ENCODE measurements around the gene LEF1. TPM values are rescaled to one million over a fixed set of nuclear protein-coding genes. Genes with fewer than 3 reads are reported as not detected.

The LEF1 gene
- total RNA-seq, 2 experiments from 2014 or later: 281 to 309 TPM

DNA sequence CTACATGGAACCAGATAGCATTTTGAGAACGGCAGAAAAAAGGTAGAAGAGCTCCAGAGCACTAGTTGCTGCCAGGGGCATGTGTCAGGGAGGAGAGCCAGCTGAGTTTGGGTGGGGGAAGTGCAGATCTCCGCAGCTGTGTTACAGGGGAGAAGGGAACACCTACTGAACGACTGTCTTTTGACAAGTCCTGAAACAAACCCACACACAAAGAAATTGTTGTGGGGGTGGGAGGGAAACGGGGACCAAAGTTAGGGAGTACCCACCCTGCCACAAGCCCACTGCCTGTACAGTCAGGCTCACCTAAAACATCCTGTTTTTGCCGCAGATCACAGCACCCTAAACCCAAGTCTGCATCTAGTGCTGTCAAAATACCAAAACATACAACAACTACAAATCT, 55.5 kb downstream of the LEF1 start:
- Mint-ChIP-seq H3K27me3 (no peaks in the 10 kb centered on the region), H3K9me3 (no peaks in the 10 kb centered on the region), H3K4me3 (peak overlapping the region; percentile 72), H3K27ac (peak overlapping the region; percentile 96), H3K4me1 (peaks cover 90% of the 10 kb centered on the region), H3K36me3 (peaks cover 44% of the 10 kb centered on the region)
- peak; percentile 53 for ATAC-seq (ENCODE audit: low read depth)
- POLR2A ChIA-PET: interaction anchor here (0.6 to 7.5 kb wide), 15 partner anchors 9 to 83 kb away, joined by 3 to 73 read pairs (median 4); partner anchors contain the start of gene LEF1
- peak; percentile 57 for DNase-seq

DNA sequence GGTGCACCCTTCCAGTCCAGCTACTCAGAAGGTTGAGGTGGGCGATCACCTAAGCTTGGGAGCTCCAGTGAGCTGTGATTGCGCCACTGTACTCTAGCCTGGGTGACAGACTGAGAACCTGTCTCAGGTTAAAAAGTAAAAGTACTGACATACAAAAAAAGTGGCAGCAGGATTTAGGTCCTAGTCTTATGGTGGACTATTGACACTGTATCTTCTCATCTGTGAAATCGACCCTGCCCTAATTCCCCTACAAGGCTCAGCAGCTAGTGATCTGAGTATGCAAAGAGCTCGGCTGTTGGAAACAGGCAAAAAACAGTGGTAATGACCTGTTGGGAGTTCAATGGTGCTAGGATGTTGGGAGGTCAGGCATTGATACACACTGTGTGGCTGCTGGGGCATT, 57.0 kb downstream of the LEF1 start:
- H3K9me3 Mint-ChIP-seq: no peaks in the 10 kb centered on the region
- peaks cover 89% of the 10 kb centered on the region for H3K4me1 Mint-ChIP-seq
- POLR2A ChIA-PET: interaction anchor here (1.7 to 7.5 kb wide), 3 partner anchors 27 to 61 kb away, joined by 7 to 73 read pairs (median 7); partner anchors contain the start of gene LEF1
- no peak for DNase-seq
- H3K27me3 Mint-ChIP-seq: no peaks in the 10 kb centered on the region
- H3K27ac Mint-ChIP-seq: peak overlapping the region; percentile 96
- peak overlapping the region; percentile 52 for H3K4me3 Mint-ChIP-seq
- peaks cover 41% of the 10 kb centered on the region for H3K36me3 Mint-ChIP-seq
- no peak for ATAC-seq (ENCODE audit: low read depth)

DNA sequence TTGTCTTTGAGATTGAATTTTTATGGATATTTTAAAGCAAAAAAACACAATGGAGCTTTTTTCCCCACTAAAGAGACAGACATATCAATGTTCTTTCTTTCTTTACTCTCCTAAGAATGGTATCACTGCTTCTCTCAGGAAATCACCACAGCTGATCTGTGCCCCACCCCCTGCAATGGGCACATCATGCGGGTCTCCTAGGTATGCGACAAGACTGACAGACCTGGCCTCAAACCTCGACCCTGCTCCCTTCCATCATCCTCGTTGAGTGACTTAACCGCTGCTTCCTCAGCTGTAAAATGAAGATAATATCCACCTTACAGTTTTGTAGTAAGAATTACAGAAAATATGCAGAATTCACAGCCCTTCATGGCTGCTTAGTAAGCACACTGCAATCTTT, 58.3 kb downstream of the LEF1 start:
- no peaks in the 10 kb centered on the region for H3K27me3 Mint-ChIP-seq
- peak overlapping the region; percentile 96 for H3K27ac Mint-ChIP-seq
- H3K4me1 Mint-ChIP-seq: peaks cover 89% of the 10 kb centered on the region
- peaks cover 47% of the 10 kb centered on the region for H3K36me3 Mint-ChIP-seq
- no peak for ATAC-seq (ENCODE audit: low read depth)
- H3K9me3 Mint-ChIP-seq: no peaks in the 10 kb centered on the region
- no peak for DNase-seq
- H3K4me3 Mint-ChIP-seq: peak overlapping the region; percentile 81
- POLR2A ChIA-PET: interaction anchor here (1.1 to 1.3 kb wide), 3 partner anchors 21 to 31 kb away, joined by 3 to 4 read pairs (median 3); no protein-coding TSS in a partner anchor

DNA sequence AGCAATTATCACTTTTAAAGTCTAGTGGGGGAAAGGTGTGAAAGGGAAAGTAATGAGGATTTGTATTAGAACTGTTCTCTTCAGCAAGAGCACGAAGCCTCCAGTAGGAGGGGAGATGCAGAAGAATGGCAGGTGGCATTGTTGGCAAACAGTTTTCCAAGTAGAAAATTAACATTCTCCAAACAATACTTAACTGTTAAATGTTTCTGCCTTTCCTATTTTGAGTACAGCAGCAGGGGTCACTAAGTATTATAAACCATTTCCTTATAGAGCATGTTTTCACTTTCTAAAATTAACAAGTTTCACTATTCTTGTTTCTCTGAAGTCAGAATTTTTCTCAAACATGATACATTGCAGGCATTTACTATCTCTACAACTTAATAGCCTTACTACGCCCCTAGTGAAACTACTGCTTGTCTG, 58.7 kb downstream of the LEF1 start:
- Mint-ChIP-seq H3K27me3 (no peaks in the 10 kb centered on the region), H3K36me3 (peaks cover 45% of the 10 kb centered on the region), H3K27ac (peak overlapping the region; percentile 96), H3K4me3 (peak overlapping the region; percentile 81), H3K4me1 (peaks cover 84% of the 10 kb centered on the region), H3K9me3 (no peaks in the 10 kb centered on the region)
- POLR2A ChIA-PET: interaction anchor here (1.1 to 1.3 kb wide), 3 partner anchors 20 to 31 kb away, joined by 3 to 4 read pairs (median 3); no protein-coding TSS in a partner anchor
- DNase-seq: no peak
- no peak for ATAC-seq (ENCODE audit: low read depth)

DNA sequence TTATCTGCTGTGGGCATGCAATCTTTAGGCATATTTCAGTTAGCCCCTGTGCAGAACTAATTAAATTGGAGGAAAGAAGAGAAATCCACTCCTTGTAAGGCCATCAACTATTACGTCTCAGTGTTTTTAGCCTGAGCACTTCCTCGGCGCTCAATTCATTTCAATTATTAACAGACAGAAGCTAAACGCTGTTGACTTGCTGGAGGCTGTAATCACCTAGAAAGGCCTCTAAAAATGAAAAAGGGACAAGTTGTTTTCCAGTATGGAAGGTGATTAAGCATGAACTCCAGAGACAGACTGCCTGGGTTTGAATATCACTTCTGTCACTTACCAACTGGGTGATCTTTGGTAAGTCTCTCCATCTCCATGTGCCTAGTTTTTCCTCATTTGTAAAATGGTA, 59.6 kb downstream of the LEF1 start:
- Mint-ChIP-seq H3K9me3 (no peaks in the 10 kb centered on the region), H3K27ac (peak overlapping the region; percentile 96), H3K27me3 (no peaks in the 10 kb centered on the region), H3K4me3 (peak overlapping the region; percentile 81), H3K36me3 (peaks cover 49% of the 10 kb centered on the region), H3K4me1 (peaks cover 79% of the 10 kb centered on the region)
- ATAC-seq (ENCODE audit: low read depth) (no peak), DNase-seq (no peak)
- POLR2A ChIA-PET: interaction anchor here (0.5 to 3.3 kb wide), 12 partner anchors 9 to 78 kb away, joined by 3 to 30 read pairs (median 8); partner anchors contain the start of gene LEF1

DNA sequence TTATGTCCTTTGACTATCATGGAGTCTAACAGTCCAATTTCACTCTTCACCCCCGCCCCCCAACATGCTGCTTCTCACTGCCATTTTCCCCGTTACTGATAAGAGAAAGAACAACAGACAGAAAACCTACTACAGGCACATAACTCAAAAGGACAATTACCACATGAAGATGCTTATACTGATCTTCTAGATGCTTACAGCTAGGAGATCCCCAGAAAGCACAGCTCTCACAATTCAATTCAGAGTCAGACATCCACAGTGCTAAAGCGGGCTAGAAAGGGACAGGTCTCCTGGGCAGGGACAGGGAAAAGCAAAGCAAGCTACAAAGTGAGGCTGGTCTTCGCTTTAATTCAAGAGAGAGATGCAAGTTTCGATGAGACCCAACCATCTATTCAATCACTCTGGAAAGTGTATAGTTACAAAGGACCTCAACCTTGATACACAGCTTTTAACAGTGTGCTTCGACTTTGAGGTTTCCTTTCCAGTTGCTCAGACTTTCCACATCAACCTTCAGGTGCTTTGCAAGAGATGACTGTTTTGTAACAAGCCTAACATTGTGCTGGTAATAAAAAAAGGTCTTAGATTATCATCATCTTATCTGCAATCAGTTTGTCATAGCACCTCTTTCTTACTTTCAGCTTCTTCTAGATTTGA, 60.9 kb downstream of the LEF1 start:
- POLR2A ChIA-PET: interaction anchor here (0.6 to 3.3 kb wide), 24 partner anchors 8 to 77 kb away, joined by 3 to 30 read pairs (median 7); partner anchors contain the start of gene LEF1
- peak overlapping the region; percentile 96 for H3K27ac Mint-ChIP-seq
- ATAC-seq (ENCODE audit: low read depth) (peak; percentile 76), DNase-seq (no peak)
- H3K36me3 Mint-ChIP-seq: peaks cover 58% of the 10 kb centered on the region
- peak overlapping the region; percentile 91 for H3K4me3 Mint-ChIP-seq
- H3K9me3 Mint-ChIP-seq: no peaks in the 10 kb centered on the region
- peaks cover 82% of the 10 kb centered on the region for H3K4me1 Mint-ChIP-seq
- no peaks in the 10 kb centered on the region for H3K27me3 Mint-ChIP-seq

DNA sequence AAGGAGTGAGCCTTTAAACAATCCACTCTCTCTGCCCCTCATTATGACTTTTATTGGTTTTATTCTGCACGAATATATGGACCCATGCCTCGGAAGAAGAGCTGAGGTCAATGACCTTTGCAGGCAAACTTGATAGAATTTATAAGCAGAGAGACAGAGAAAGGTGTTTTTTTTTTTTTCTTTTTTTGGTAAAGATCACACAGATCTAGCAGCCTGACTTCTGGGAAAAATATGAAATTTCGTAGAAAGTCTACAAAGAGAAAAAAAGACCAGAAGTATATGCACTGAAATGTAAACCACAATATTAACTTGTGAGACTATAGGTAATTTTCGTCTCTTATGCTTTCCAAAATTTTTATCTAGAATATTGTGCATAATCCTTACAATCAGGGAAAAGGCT, 61.6 kb downstream of the LEF1 start:
- POLR2A ChIA-PET: interaction anchor here (0.7 to 3.3 kb wide), 22 partner anchors 9 to 76 kb away, joined by 3 to 30 read pairs (median 8); partner anchors contain the start of gene LEF1
- peaks cover 62% of the 10 kb centered on the region for H3K36me3 Mint-ChIP-seq

DNA sequence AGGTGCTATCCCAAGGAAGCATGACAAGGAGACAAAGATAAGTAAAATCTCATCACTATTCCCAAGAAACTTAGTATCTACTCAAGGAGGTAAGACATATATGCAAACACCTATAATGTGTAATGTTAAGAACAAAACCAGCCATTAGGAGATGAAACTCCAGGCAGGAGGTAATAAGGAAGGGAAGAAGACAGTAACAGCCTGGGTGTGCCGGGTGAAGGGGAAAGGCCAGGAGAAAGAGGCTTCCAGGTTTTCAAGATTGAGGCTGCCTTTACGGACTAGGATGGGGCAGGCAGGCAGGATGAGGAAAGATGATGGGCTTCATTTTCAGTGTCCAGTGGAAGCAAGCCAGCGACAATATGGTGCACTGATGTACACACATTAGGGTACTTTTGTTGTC, 62.5 kb downstream of the LEF1 start:
- DNase-seq (no peak), ATAC-seq (ENCODE audit: low read depth) (no peak)
- peak overlapping the region; percentile 91 for H3K4me3 Mint-ChIP-seq
- no peaks in the 10 kb centered on the region for H3K27me3 Mint-ChIP-seq
- H3K36me3 Mint-ChIP-seq: peaks cover 64% of the 10 kb centered on the region
- POLR2A ChIA-PET: interaction anchor here (0.6 to 3.3 kb wide), 5 partner anchors 10 to 75 kb away, joined by 3 to 21 read pairs (median 13); no protein-coding TSS in a partner anchor
- H3K4me1 Mint-ChIP-seq: peaks cover 83% of the 10 kb centered on the region
- no peaks in the 10 kb centered on the region for H3K9me3 Mint-ChIP-seq
- H3K27ac Mint-ChIP-seq: peak overlapping the region; percentile 96

More for the DNA sequence above, 61.6 kb downstream of the LEF1 start:
- Mint-ChIP-seq H3K27ac (peak overlapping the region; percentile 96), H3K4me3 (peak overlapping the region; percentile 91), H3K27me3 (no peaks in the 10 kb centered on the region), H3K4me1 (peaks cover 81% of the 10 kb centered on the region), H3K9me3 (no peaks in the 10 kb centered on the region)
- DNase-seq (no peak), ATAC-seq (ENCODE audit: low read depth) (peak; percentile 23)

DNA sequence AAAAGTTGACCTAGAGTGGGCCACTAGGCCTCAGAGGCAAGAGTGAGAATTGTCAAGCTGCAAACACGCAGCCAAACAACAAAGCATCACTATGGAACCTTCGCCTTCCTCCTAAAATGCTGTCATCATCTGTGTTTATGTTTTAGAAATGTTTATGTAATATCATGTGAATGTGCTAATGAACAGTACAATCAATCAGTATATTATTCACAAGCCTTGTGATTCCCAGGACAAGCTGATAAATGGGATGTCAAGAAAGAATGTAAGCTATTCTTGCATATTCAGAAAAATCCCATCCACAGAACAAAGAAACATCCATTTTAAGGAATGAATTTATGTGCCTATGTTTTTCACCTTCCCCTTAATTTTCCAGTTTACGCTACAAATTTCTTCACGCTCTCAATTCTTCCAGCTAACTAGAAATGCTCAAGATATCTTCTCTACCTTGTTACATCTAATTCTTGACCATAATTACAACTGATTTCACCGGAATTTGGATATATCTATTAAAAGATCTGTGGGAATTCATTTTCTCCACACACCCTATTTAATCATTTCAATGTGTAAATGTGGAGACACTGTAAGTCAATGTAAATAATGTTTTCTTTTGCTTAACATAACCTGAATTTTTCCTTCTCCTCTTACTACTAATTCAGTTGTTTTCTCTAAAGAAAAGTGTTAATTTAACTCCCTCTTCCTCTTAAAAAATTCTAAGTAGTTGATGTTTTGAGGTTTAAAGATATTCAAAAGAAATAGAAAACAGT, 65.5 kb downstream of the LEF1 start:
- Mint-ChIP-seq H3K4me3 (peak overlapping the region; percentile 18), H3K9me3 (no peaks in the 10 kb centered on the region), H3K36me3 (peaks cover 50% of the 10 kb centered on the region), H3K4me1 (peaks cover 73% of the 10 kb centered on the region), H3K27ac (peak overlapping the region; percentile 54), H3K27me3 (no peaks in the 10 kb centered on the region)
- ATAC-seq (ENCODE audit: low read depth): no peak
- DNase-seq: no peak
- POLR2A ChIA-PET: interaction anchor here (0.7 to 2.3 kb wide), 7 partner anchors 8 to 66 kb away, joined by 3 to 5 read pairs (median 4); partner anchors contain the start of gene LEF1

DNA sequence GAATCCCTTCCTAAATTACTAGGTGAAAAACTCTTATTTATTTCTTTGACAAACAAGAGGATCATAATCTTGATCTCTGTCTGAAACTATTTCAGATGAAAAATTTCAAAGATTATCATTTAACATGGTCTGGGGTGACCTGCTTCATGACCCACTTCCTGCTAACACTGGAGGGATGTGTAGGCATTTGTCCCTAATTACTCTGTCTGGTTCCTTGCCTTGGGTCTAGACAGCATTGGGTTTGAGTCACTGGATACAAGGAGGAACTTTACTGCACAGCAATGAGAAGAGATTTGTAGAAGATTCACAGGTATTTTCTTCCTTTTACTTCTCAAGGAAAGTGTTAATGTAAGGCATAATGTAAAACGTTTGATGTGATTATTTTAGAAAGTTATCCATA, 67.9 kb downstream of the LEF1 start:
- ATAC-seq (ENCODE audit: low read depth): peak; percentile 37
- peak overlapping the region; percentile 49 for H3K27ac Mint-ChIP-seq
- peak overlapping the region; percentile 13 for H3K4me3 Mint-ChIP-seq
- no peaks in the 10 kb centered on the region for H3K9me3 Mint-ChIP-seq
- peaks cover 76% of the 10 kb centered on the region for H3K4me1 Mint-ChIP-seq
- H3K27me3 Mint-ChIP-seq: no peaks in the 10 kb centered on the region
- H3K36me3 Mint-ChIP-seq: peaks cover 65% of the 10 kb centered on the region
- no peak for DNase-seq
- POLR2A ChIA-PET: interaction anchor here (1.3 to 2.3 kb wide), 2 partner anchors 15 to 20 kb away, joined by 4 to 5 read pairs; no protein-coding TSS in a partner anchor

DNA sequence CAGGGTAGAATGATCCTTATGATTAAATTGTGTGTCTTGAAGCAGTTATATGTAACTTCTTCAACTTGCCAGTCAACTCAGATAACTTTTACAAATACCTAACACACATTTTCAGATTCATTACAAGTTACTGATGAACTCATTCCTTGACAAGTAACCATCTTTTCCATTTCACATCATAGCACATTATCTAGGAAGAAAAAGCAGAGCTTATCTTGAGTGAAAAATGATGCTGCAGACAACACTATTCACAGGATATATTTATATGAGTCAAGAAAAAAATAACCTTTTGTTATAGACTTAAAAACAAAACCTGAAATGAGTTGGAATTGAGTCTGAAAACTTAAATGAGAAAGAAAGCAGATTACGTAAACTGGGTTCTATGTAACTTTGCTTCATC, 68.9 kb downstream of the LEF1 start:
- peaks cover 63% of the 10 kb centered on the region for H3K36me3 Mint-ChIP-seq
- H3K9me3 Mint-ChIP-seq: no peaks in the 10 kb centered on the region
- POLR2A ChIA-PET: interaction anchor here (1.3 to 2.8 kb wide), 3 partner anchors 9 to 19 kb away, joined by 4 to 6 read pairs (median 5); no protein-coding TSS in a partner anchor
- ATAC-seq (ENCODE audit: low read depth): no peak
- H3K4me3 Mint-ChIP-seq: no peak overlapping the region
- no peaks in the 10 kb centered on the region for H3K27me3 Mint-ChIP-seq
- DNase-seq: no peak
- H3K27ac Mint-ChIP-seq: peak overlapping the region; percentile 14
- peaks cover 82% of the 10 kb centered on the region for H3K4me1 Mint-ChIP-seq

DNA sequence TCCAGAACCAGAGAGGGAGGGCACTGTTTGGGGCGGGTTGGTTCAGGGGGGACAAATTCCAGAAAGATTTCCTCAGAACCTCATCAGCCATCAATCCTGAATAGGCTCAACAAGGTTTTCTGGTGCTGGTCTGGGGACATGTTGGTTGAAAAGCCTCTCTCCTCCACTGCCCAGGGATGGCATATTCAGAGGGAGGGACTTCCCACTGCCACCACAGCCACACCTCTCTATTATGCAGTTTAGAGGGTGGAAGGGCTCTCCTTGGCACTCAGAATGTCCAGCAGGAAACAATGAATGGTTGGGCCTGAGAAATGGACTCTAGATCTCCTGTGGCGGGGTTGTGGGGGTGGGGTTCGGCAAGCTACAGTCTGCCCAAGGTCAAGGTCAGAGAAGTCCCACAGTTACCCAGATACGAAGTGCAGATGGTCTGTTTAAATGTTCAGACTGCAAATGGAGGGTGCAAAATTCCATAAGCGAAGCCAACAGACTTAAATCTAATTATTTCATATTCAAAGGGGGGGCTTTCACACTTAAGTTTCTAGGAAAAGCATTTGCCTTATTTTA, 70.7 kb downstream of the LEF1 start:
- Mint-ChIP-seq H3K4me3 (peak overlapping the region; percentile 15), H3K27me3 (no peaks in the 10 kb centered on the region), H3K9me3 (no peaks in the 10 kb centered on the region), H3K4me1 (peaks cover 87% of the 10 kb centered on the region), H3K36me3 (peaks cover 59% of the 10 kb centered on the region), H3K27ac (peak overlapping the region; percentile 79)
- DNase-seq (no peak), ATAC-seq (ENCODE audit: low read depth) (no peak)
- POLR2A ChIA-PET: interaction anchor here (1.5 to 2.8 kb wide), 2 partner anchors 17 to 75 kb away, joined by 3 to 6 read pairs; no protein-coding TSS in a partner anchor
